HG02981 (cell line): ENCODE data around the gene FAM204A.

Experiments
- ATAC-seq: cut with Tn5 transposase; IDR thresholded peaks from one replicate; pipeline ENCODE4 v1.9.1; 2021; ENCODE audit warnings: mild to moderate bottlenecking, moderate library complexity; ENCODE audit not compliant: unreplicated experiment

FAM204A gene

DNA sequence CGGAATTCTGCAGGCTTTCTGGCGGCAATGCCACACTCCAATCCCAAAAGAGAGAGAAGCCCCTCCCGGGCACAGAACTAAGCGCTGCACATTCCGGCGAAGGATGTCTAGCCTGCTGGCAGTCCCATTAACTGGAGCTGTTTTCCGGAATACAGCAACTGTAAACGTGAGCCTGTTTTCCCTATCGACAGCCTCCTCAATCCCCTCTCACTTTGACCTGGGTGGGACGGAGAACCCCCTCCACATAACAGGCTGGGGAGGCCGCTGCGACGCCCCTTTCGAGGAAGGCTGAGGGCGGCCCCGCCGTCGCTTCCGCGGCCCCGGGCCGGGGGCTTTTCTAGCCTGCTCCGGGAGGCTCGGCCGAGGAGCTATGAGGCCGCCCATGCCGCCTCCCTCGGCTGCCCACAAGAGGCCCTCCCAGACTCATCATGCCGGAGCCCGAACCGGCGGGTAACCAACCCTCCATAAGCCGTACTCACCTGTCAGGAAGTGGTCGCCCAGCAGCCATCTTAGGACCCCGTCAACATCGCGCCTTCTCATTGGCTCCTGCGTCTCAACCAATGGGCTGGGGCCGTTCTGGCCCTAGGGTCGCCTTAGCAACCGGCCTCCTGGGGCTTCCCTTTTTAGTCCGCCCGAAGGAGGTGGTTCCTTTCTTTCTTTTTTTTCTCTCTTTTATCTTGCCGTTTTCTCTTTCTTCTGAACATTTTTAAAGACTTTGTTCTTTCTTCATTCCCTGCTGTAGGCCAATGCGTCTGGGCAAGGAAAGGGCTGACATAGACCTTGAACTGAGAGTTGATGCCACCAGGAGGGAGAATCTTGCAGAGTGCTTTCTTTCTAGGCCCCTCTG is at the start of gene FAM204A:
Gene FAM204A, minus strand, starts transcription at position 534 of the 847 bp plus-strand sequence. CDS start 5,909 bp downstream, outside the sequence.
- peak; percentile 100 for ATAC-seq

DNA sequence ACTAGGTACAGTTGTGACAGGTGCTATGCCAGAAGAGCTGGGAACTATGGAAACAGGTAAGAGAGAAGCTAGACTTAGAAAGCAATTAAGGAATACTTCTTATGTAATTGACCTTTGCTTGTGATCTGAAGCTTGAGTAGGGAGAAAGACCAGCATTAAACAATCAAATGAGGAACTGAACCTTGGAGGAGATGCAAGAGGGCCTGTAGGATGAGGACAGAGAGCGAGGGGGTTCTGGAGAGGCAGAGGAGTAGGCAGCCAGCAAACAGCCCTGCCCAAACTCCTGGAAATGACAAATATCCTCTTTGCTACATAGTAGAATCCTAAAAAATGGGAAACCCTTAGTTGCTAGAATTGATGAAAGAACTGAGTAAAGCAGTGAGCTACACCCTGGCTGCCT is 41.6 kb upstream of the FAM204A start:
- ATAC-seq, result no peak

GRCh38 chr10:118383063-118383689 is 41.1 kb upstream of the FAM204A start:
- ATAC-seq, result no peak

DNA sequence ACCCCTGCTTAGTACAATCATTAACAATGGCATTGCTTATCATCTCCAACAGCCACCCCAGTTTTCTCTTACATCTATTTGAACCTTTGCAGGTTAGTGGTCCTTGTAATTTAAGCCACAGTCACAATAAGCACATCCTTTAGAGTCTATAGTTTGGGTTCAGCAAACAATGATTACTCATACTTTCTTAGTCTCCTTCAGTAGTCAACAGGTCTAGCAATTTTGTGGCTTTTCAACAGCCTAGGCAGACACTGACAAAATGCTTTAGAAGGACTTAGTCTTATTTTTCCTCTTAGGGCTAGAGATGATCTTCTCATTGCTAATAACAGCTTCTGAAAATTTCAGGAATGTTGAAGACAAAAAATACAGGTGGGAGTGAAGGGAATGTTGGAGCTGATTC is 32.3 kb upstream of the FAM204A start:
- no peak for ATAC-seq

GRCh38 chr10:118373786-118374185 is 31.7 kb upstream of the FAM204A start:
- no peak for ATAC-seq

DNA sequence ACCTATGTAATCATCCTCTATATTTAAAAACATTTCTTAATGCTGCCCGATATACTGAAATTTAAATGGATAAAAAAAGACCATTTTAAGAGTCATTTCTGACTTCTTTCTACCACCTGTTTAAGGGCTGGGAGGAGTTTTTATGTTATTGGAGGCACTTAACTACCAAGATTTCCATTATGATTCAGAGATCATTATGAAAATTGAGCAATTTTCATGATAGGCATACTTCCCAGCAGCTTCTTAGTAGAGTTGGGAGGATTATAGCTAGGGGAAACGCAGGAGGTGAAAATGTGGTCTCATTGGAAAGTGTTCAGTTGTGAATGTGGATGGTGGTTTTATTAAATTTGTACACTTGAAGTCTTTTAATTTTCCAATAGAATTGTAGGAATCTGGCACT is 28.4 kb upstream of the FAM204A start:
- ATAC-seq, result no peak

- ATAC-seq, result no peak
These were observed 27.6 kb upstream of the FAM204A start for GRCh38 chr10:118369641-118370205.

GRCh38 chr10:118365702-118366101 is 23.6 kb upstream of the FAM204A start:
- no peak for ATAC-seq

- ATAC-seq, result no peak
These were observed 20.0 kb upstream of the FAM204A start for GRCh38 chr10:118362103-118362502.

DNA sequence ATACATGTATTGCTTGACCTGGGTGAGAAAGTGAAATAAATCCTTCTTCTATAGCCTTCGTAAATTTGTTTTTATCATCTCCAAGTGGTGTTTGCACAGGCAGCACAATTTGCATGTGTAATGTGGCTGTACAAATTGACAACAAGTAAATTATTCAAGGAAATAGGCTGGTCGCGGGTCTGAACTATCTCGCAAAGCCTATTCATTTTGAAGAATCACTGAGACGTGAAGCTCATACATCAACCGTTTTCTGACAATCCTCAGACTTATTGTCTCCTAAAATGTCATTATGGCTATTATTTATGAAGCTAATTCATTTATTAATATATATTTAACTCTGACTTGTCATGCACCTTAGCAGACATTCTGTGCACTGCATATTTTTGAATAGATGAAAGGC is 16.2 kb upstream of the FAM204A start:
- no peak for ATAC-seq

DNA sequence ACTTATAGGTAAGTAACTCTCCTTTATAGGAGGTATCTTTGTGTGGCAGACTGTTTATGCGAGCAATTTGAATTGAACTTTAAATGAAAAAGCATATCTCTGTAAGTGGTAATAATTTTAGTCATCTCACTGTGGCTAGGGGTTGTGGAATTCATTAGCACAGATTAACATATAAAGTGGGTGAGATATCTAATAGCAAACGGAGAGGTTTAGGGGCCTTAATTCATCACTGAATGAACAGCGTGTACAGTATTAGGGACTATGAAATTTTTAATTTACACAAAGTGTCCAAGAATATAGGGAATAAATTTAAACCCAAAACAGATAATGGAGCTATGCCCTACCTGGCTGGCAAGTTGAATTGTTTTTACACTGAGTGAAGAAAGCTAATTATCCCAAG is 15.7 kb upstream of the FAM204A start:
- ATAC-seq, result no peak

GRCh38 chr10:118356628-118357027 is 14.5 kb upstream of the FAM204A start:
- no peak for ATAC-seq

GRCh38 chr10:118355234-118355633 is 13.1 kb upstream of the FAM204A start:
- no peak for ATAC-seq

DNA sequence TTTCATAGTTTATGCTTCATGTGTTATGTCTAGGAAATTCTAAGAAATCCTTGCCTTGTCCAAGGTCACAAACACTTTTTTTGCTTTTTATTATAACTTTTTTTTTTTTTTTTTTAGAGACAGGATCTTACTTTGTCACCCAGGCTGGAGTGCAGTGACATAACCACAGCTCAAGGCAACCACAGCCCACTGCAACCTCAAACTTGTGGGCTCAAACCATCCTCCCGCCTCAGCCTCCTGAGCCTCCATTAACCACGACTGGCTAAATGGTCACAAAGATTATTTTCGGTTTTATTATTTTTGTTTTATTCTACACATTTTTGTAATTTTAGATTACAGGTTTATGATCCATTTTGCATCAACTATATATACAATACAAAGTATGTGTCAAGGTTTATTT is 7.1 kb upstream of the FAM204A start:
- no peak for ATAC-seq

- ATAC-seq, result no peak
These were observed 1.4 kb upstream of the FAM204A start for GRCh38 chr10:118343549-118343948.

DNA sequence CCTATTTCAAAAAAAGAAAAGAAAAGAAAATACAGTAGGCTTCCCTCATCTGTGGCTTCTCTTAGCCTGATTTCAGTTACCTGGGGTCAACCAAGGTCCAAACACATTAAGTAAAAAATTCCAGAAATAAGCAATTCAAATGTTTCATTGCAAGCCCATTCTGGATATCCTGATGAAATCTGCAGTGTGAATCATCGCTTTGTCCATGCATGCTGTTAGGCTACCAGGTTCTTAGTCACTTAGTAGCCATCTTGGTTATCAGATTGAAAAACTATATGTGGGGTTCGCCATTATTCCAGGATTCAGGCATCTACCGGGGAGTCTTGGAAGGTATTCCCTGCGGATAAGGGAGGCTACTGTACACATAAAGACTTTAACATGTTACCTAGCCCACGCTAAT is 991 bp upstream of the FAM204A start:
- no peak for ATAC-seq

- no peak for ATAC-seq
These were observed 505 bp upstream of the FAM204A start for GRCh38 chr10:118342638-118343020.

- no peak for ATAC-seq
These were observed 1.6 kb downstream of the FAM204A start for GRCh38 chr10:118340486-118340885.

DNA sequence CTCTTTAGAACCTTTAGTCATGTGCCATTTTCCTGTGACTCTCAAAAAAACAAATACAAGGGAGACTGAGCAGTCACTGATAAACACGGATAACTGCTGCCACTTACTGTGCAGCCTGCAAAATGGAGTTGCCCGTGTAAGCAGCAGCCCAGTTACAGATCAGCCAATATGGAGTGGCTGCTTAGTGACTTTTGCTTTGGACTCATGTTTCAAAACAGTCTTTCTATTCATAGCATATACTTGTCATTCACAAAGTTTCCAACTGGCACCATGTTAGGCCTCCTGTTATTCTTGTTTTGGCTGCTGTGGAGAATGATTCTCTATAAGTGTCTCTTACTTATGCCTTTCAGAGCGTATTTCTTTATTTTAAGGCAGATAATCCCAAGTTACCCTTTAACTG is 3.0 kb downstream of the FAM204A start:
- no peak for ATAC-seq

- no peak for ATAC-seq
These were observed 4.8 kb downstream of the FAM204A start for GRCh38 chr10:118337356-118337755.

- no peak for ATAC-seq
These were observed 8.3 kb downstream of the FAM204A start for GRCh38 chr10:118333871-118334270.
